ENCODE results near the gene ADAM19. TPM values are rescaled to one million over a fixed set of nuclear protein-coding genes. Genes with fewer than 3 reads are reported as not detected.

Gene ADAM19
- total RNA-seq, 1 donor from 2014 or later: 41.2 TPM

GRCh38 chr5:157459715-157460599 lies 115.6 kb downstream of the ADAM19 start, which contains the start of gene NIPAL4:
TSS of gene NIPAL4 (plus strand) at chr5:157460213. CDS start at chr5:157460321, 108 bp downstream.
- TF ChIP-seq, protein P1, sequence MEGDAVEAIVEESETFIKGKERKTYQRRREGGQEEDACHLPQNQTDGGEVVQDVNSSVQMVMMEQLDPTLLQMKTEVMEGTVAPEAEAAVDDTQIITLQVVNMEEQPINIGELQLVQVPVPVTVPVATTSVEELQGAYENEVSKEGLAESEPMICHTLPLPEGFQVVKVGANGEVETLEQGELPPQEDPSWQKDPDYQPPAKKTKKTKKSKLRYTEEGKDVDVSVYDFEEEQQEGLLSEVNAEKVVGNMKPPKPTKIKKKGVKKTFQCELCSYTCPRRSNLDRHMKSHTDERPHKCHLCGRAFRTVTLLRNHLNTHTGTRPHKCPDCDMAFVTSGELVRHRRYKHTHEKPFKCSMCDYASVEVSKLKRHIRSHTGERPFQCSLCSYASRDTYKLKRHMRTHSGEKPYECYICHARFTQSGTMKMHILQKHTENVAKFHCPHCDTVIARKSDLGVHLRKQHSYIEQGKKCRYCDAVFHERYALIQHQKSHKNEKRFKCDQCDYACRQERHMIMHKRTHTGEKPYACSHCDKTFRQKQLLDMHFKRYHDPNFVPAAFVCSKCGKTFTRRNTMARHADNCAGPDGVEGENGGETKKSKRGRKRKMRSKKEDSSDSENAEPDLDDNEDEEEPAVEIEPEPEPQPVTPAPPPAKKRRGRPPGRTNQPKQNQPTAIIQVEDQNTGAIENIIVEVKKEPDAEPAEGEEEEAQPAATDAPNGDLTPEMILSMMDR (IDR thresholded peaks at IDR 0.05; ENCODE audit: partially characterized antibody, unreplicated experiment): no peak
- no peak within 1 kb of the TSS for H3K27ac Mint-ChIP-seq (ENCODE audit: unreplicated experiment)
- H3K4me3 Mint-ChIP-seq (ENCODE audit: unreplicated experiment): peak within 1 kb of the TSS; percentile 74
- H3K4me1 Mint-ChIP-seq (ENCODE audit: low read depth, unreplicated experiment): peaks cover 3% of the 10 kb centered on the region
- H3K27me3 Mint-ChIP-seq (ENCODE audit: unreplicated experiment): peaks cover 16% of the 10 kb centered on the region
- no peaks in the 10 kb centered on the region for H3K9me3 Mint-ChIP-seq (ENCODE audit: unreplicated experiment)
- peak; percentile 34 for DNase-seq
- H3K36me3 Mint-ChIP-seq (ENCODE audit: unreplicated experiment): no peaks in the 10 kb centered on the region

DNA sequence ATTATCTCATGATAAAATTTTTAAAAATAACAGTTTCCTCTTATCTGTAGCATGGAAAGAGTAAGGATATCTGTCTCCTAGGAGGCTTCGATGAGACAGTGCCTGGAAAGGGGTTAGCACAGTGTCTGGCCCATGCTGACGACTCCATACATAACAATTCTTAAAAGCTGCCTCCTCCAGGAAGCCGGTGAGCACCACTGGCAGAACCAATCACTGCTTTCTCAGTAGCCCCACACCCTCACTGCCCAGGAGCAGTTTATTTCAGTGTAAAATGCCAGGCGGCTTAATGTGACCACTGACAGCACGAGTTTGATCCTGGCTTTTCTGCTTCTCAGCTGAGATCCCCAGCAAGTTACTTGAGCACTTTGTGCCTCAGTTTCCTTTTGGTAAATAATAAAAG lies 116.7 kb downstream of the ADAM19 start:
- no peaks in the 10 kb centered on the region for H3K36me3 Mint-ChIP-seq (ENCODE audit: unreplicated experiment)
- H3K27ac Mint-ChIP-seq (ENCODE audit: unreplicated experiment): no peak overlapping the region
- no peaks in the 10 kb centered on the region for H3K9me3 Mint-ChIP-seq (ENCODE audit: unreplicated experiment)
- peaks cover 16% of the 10 kb centered on the region for H3K27me3 Mint-ChIP-seq (ENCODE audit: unreplicated experiment)
- peaks cover 3% of the 10 kb centered on the region for H3K4me1 Mint-ChIP-seq (ENCODE audit: low read depth, unreplicated experiment)
- DNase-seq: no peak
- TF ChIP-seq, protein P1 (IDR thresholded peaks at IDR 0.05; ENCODE audit: partially characterized antibody, unreplicated experiment): no peak
- no peak overlapping the region for H3K4me3 Mint-ChIP-seq (ENCODE audit: unreplicated experiment)

DNA sequence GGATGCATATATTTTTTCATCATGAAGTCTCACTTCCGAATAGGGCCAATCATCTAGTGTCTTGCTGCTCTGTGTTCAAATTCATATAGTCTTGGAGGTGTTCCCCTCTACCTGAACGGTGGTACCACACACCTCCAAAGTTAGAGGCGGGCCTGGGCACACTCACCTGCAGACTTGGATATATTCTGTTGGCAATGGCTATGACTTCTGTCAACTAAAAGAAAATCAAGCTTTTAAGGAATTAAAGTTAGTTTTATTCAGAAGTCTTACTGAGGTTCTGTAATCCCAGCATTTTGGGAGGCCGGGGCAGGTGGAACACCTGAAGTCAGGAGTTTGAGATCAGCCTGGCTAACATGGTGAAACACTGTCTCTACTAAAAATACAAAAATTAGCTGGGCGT lies 118.2 kb downstream of the ADAM19 start:
- DNase-seq: no peak
- no peak overlapping the region for H3K27ac Mint-ChIP-seq (ENCODE audit: unreplicated experiment)
- H3K27me3 Mint-ChIP-seq (ENCODE audit: unreplicated experiment): peaks cover 16% of the 10 kb centered on the region
- no peak overlapping the region for H3K4me3 Mint-ChIP-seq (ENCODE audit: unreplicated experiment)
- TF ChIP-seq, protein P1 (IDR thresholded peaks at IDR 0.05; ENCODE audit: partially characterized antibody, unreplicated experiment): no peak
- no peaks in the 10 kb centered on the region for H3K36me3 Mint-ChIP-seq (ENCODE audit: unreplicated experiment)
- no peaks in the 10 kb centered on the region for H3K9me3 Mint-ChIP-seq (ENCODE audit: unreplicated experiment)
- peaks cover 4% of the 10 kb centered on the region for H3K4me1 Mint-ChIP-seq (ENCODE audit: low read depth, unreplicated experiment)

GRCh38 chr5:157456301-157456700 lies 119.3 kb downstream of the ADAM19 start:
- no peaks in the 10 kb centered on the region for H3K36me3 Mint-ChIP-seq (ENCODE audit: unreplicated experiment)

More at GRCh38 chr5:157456301-157456700, 119.3 kb downstream of the ADAM19 start:
- Mint-ChIP-seq H3K4me3 (ENCODE audit: unreplicated experiment) (no peak overlapping the region), H3K9me3 (ENCODE audit: unreplicated experiment) (no peaks in the 10 kb centered on the region), H3K27me3 (ENCODE audit: unreplicated experiment) (peaks cover 14% of the 10 kb centered on the region), H3K4me1 (ENCODE audit: low read depth, unreplicated experiment) (peaks cover 5% of the 10 kb centered on the region), H3K27ac (ENCODE audit: unreplicated experiment) (no peak overlapping the region)
- TF ChIP-seq, protein P1 (IDR thresholded peaks at IDR 0.05; ENCODE audit: partially characterized antibody, unreplicated experiment): no peak
- DNase-seq: no peak

Measured in glutamatergic neuron (in vitro differentiated cells).